DOHH2 (cell line): Measurements from ENCODE around the gene PLAA.
A peak's percentile ranks its signal among the peaks of the same experiment; 100 is the strongest.

ENCODE experiments used
- H3F3A ChIP-seq: fragments of 200-600 bp; sonication (generic), shearing (Covaris generic); 2 replicates; pipeline ENCODE4 v1.6.0; 2016; ENCODE audit warnings: antibody characterized with exemption, mild to moderate bottlenecking; ENCODE audit not compliant: control insufficient read depth, insufficient read depth
- H3K27ac ChIP-seq: fragments of 200-600 bp; sonication (generic); 2 replicates; pipeline ENCODE4 v1.5.1; 2014; ENCODE audit warnings: low read depth, mild to moderate bottlenecking, low read length, moderate library complexity
- H3K27me3 ChIP-seq: fragments of 200-600 bp; sonication (generic); 2 replicates; pipeline ENCODE4 v1.6.1; 2014; ENCODE audit warnings: mild to moderate bottlenecking, low read length, mixed read lengths; ENCODE audit not compliant: control insufficient read depth
- H3K36me3 ChIP-seq: fragments of 200-600 bp; sonication (generic); 2 replicates; pipeline ENCODE4 v1.6.1; 2014; ENCODE audit warnings: mild to moderate bottlenecking, low read length, moderate library complexity, mixed read lengths; ENCODE audit not compliant: control insufficient read depth
- H3K4me1 ChIP-seq: fragments of 200-600 bp; sonication (generic); 2 replicates; pipeline ENCODE4 v1.6.1; 2014; ENCODE audit warnings: mild to moderate bottlenecking, low read length, mixed read lengths; ENCODE audit not compliant: control insufficient read depth
- H3K4me2 ChIP-seq: fragments of 200-600 bp; sonication (generic); 2 replicates; pipeline ENCODE4 v1.6.0; 2014; ENCODE audit warnings: mild to moderate bottlenecking, low read length, moderate library complexity
- H3K4me3 ChIP-seq: fragments of 200-600 bp; sonication (generic); 2 replicates; pipeline ENCODE4 v1.5.1; 2014; ENCODE audit warnings: mild to moderate bottlenecking, low read length, mixed read lengths
- H3K79me2 ChIP-seq: fragments of 200-600 bp; sonication (generic); 2 replicates; pipeline ENCODE4 v1.6.1; 2014; ENCODE audit warnings: mild to moderate bottlenecking, low read length, mixed read lengths; ENCODE audit not compliant: control insufficient read depth
- H3K9me2 ChIP-seq: fragments of 200-600 bp; sonication (generic); replicated peaks from 2 replicates; pipeline ENCODE4 v1.6.1; 2014; ENCODE audit warnings: mild to moderate bottlenecking, low read length, mixed read lengths; ENCODE audit not compliant: control insufficient read depth
- H3K9me3 ChIP-seq: fragments of 200-600 bp; sonication (generic); 2 replicates; pipeline ENCODE4 v1.6.1; 2014; ENCODE audit warnings: antibody characterized with exemption, low read length, mixed read lengths; ENCODE audit not compliant: control insufficient read depth, insufficient read depth
- H4K20me1 ChIP-seq: fragments of 200-600 bp; sonication (generic); 2 replicates; pipeline ENCODE4 v1.6.0; 2014; ENCODE audit warnings: low read depth, mild to moderate bottlenecking, antibody characterized with exemption, low read length, moderate library complexity; ENCODE audit not compliant: control insufficient read depth, insufficient read depth
- CTCF ChIP-seq: fragments of 200-600 bp; sonication (generic); IDR thresholded peaks from one replicate; pipeline ENCODE4 v1.5.1; 2014; ENCODE audit warnings: antibody characterized with exemption, mild to moderate bottlenecking, low read depth, low read length; ENCODE audit not compliant: poor library complexity, severe bottlenecking
- EZH2phosphoT487 ChIP-seq: fragments of 200-600 bp; sonication (generic); IDR thresholded peaks from 2 replicates; pipeline ENCODE4 v1.6.1; 2017; ENCODE audit warnings: borderline replicate concordance, mild to moderate bottlenecking, antibody characterized with exemption, low read length, moderate library complexity, mixed read lengths

Gene PLAA

GRCh38 chr9:26950521-26950920 is 3.5 kb upstream of the PLAA start:
- H3K27me3 ChIP-seq = no peaks in the 10 kb centered on the region

GRCh38 chr9:26949637-26950069 is 2.6 kb upstream of the PLAA start:
- Histone ChIP-seq H3K4me1 (peaks cover 33% of the 10 kb centered on the region), H3K4me2 (no peak overlapping the region), H3K36me3 (peaks cover 4% of the 10 kb centered on the region; the same call in 1 of the 2 replicates), H3K9me3 (no peaks in the 10 kb centered on the region), H3K27me3 (no peaks in the 10 kb centered on the region), H3K4me3 (no peak overlapping the region), H4K20me1 (no peaks in the 10 kb centered on the region; the same call in 1 of the 2 replicates), H3K79me2 (peaks cover 28% of the 10 kb centered on the region), H3K9me2 (no peaks in the 10 kb centered on the region), H3F3A (peaks cover 16% of the 10 kb centered on the region), H3K27ac (no peak overlapping the region)
- TF ChIP-seq CTCF (no peak), EZH2phosphoT487 (no peak)

More at GRCh38 chr9:26950521-26950920, 3.5 kb upstream of the PLAA start:
- H3K9me3 ChIP-seq = no peaks in the 10 kb centered on the region
- peaks cover 34% of the 10 kb centered on the region for H3K4me1 ChIP-seq
- peaks cover 22% of the 10 kb centered on the region for H3F3A ChIP-seq
- no peaks in the 10 kb centered on the region for H3K9me2 ChIP-seq
- H3K79me2 ChIP-seq = peaks cover 19% of the 10 kb centered on the region
- H3K27ac ChIP-seq = no peak overlapping the region
- H3K4me3 ChIP-seq = no peak overlapping the region
- TF ChIP-seq CTCF = no peak
- TF ChIP-seq EZH2phosphoT487 = no peak
- no peak overlapping the region for H3K4me2 ChIP-seq
- peaks cover 4% of the 10 kb centered on the region; the same call in 1 of the 2 replicates for H3K36me3 ChIP-seq
- no peaks in the 10 kb centered on the region; the same call in 1 of the 2 replicates for H4K20me1 ChIP-seq

GRCh38 chr9:26947736-26948135 is 694 bp upstream of the PLAA start:
- no peak for TF ChIP-seq CTCF
- TF ChIP-seq EZH2phosphoT487 = no peak
- no peaks in the 10 kb centered on the region for H3K27me3 ChIP-seq
- no peaks in the 10 kb centered on the region for H3K9me3 ChIP-seq
- H3K27ac ChIP-seq = peak overlapping the region; percentile 65
- H4K20me1 ChIP-seq = no peaks in the 10 kb centered on the region; the same call in 1 of the 2 replicates
- H3K36me3 ChIP-seq = peaks cover 18% of the 10 kb centered on the region
- H3K4me2 ChIP-seq = peak overlapping the region; percentile 94
- H3F3A ChIP-seq = 0 out of 2 replicates have a peak, but pooled peaks cover 5% of the 10 kb centered on the region
- H3K4me1 ChIP-seq = peaks cover 21% of the 10 kb centered on the region
- peak overlapping the region; percentile 91 for H3K4me3 ChIP-seq
- peaks cover 47% of the 10 kb centered on the region for H3K79me2 ChIP-seq
- no peaks in the 10 kb centered on the region for H3K9me2 ChIP-seq
